GM19193 (cell line): ENCODE measurements around the gene FRMD6.

Source experiments
- POLR2A ChIP-seq: IDR thresholded peaks from 4 replicates; pipeline ENCODE4 v1.6.1; 2011; ENCODE audit not compliant: insufficient read depth, insufficient read length; ENCODE audit errors: extremely low read depth

Gene FRMD6

DNA sequence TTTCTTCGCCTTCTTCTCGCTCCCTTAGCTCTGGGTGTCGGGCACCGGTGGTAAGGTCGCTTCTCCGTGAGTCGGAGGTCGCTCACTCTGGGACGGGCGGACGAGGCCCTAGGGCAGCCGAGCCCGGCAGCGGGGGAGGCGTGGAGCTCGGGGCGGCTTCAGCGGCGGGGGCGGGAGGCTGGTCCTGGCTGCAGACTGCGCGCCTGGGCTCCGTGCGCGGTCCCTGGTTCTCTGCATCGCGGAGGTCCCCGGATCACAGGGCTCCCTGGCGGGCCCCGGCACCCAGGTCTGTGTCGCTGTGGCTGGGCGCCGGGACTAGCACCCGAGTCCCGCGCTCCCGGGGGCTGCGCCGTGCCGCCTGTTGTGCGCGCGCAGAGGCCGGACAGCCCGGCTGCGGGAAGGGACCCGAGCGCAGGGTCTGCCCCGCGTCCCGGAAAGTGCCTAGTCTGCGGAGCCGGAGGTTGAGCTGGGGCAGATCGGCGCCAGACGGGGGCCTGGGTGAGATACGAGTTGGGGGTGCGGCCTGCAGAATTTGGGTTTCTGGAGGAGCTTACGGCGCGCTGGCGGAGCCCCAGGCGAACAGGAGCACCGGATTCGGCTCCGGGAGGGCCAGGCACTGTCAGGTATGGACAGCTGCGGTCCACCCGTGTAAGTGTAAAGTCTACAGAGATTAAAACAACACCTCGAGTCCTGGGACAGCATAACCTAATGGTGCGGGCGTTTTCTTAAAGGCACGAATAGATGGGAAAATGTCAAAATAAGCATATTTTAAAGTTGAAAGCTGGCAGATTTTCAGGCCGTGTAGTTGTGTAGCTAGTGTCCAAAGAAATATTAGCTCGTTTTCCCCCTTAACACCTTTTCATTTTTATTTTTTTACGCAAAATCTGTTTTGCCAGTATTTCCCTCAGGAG lies 713 bp downstream of the FRMD6 start:
- TF ChIP-seq POLR2A: no peak

DNA sequence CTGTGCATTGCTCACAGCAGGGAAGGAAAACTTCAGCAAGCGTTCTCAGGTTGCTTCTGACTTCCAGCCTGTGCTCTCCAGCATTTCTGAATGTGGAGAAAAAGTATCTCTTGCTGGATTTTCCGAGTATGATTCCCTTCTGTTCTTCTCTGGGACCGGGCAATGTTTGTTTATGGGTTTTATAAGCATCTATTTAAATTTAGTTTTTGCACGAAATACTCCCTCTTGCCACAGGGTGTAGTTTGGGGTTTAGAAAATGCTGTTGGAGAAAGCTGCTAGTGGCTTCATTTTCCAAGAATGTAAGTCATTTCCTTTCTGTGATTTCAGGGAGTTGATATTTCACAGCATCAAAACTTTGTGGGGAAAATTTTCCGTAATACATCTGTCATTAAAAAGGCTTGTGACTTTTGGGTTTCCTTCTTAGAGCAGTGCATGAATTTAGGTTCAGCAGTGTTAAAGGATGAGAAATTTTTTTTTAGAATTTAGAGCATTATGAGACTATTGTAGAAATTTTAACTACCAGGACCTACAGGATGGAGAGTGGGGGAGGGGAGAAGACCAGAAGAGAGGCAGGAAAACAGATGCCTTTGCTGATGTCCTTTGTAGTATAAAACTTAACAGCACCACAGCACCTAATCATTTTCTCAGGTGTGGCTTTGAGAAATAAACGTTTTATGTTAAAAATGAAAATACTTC lies 1.5 kb downstream of the FRMD6 start:
- no peak for TF ChIP-seq POLR2A

DNA sequence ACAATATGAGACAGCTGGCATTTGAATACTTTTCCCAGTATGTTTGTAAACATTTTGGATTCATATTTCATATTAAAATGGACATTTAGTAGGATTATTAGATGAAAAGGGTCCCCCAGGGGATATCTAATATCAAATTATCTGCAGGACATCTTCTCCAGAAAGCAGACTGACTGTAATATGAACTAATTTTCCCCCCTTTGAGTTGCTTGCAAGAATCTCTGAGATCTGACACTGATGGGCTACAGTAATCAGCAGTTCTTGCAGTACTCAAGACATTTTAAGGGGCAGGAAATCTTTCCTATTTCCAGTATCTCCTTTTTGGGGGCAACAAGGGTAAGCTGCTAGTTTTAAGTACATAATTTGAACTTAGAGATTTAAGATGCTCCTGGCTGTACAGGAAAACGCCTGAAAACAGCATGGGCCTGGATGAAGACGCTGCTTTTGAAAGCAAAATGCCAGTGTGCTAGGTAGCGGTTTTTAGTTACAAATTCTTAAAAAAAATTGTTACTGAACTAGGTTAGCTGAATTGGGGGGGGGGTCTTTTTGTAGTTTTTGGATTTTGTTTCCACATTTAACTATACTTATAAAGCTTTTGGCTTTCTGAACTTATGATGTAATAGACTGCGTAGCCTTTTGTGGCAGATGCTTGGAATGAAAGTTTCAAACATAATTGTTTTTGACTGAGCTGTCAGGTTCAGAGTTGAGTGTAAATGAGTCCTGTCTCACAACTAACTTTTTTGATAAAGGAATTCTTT lies 2.2 kb downstream of the FRMD6 start:
- no peak for TF ChIP-seq POLR2A

DNA sequence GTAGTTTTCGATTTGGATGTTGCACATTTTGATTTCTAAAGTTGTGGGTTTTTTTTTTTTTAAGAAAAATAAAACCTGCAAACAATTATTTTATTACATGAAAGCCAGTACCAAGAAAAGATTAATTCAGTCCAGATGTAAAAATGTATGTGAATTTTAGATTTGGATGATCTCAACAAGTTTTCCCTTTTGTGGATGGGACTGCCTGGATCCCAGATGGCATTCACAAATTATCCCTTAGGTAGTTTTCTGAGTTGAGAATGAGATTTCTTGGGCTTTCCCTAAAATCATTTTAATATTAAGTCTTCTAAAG lies 2.8 kb downstream of the FRMD6 start:
- no peak for TF ChIP-seq POLR2A

DNA sequence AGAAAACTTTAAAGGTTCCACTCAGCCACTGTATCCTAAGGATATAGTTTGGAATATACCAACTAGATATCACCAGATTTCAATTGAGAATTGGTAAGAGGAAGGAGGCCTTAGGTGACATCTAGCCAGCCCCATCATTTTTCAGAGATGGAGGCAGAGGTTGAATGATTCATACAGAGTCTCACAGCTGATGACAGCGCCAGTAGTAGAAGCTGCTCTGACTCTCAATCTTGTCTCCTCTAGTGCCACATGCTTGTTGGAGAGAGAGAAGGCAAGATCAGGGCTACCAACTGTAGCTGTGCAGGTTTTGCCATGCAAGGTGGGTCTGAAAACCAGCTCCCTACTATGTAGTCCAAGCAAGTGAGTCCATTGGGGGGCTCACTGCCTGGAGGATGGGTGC lies 6.1 kb downstream of the FRMD6 start:
- no peak for TF ChIP-seq POLR2A

DNA sequence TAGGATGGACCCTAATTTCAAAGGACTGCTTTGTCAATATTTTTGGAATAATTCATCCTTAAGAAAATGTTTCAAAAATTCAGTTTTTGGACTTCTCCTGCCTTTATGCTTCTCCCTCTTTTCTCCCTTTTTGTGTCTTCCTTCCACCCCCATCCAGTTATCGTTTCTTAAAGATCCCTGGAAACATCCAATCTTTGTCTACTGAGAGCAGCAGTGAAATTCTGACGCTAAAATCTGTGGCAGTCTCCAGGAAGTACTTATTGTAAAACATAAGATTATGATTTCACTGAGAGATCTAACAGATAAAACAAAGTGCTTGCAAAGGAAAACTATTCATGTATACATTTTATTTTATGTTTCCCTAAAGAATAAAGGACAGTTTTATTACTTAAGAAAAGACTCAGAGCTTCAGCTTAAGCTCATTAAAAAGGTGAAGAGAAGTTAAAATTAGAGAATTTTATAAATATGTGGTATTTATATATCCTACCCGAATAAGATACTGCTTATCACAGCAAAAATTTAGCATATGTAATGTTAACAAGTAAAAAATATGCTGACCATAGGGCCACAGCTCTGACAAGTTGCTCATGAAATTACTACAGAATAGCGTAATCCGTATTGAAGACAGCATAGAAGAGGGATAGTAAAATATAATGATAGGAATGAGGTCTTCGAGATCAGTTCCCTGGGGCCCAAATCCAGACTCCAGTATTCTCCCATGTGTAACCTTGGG lies 6.9 kb downstream of the FRMD6 start:
- no peak for TF ChIP-seq POLR2A

DNA sequence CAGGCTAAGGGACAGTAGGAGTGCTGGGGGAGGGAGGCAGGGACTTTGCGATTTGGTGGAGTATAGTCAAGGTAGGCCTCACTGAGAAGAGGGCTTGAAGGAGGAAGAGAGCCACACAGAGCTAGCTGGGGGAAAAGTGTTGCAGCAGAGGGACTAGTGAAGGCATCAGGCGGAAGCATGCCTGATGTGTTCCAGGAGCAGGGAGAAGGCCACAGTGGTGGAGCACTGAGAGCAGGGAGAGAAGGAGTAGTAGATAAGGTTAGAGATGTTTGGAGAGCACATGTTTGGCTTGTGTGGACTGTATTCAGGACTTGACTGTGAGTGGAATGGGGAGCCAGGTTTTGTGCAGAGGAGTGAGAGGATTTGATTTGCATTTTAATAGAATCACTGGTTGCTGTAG lies 9.0 kb downstream of the FRMD6 start:
- TF ChIP-seq POLR2A: no peak

DNA sequence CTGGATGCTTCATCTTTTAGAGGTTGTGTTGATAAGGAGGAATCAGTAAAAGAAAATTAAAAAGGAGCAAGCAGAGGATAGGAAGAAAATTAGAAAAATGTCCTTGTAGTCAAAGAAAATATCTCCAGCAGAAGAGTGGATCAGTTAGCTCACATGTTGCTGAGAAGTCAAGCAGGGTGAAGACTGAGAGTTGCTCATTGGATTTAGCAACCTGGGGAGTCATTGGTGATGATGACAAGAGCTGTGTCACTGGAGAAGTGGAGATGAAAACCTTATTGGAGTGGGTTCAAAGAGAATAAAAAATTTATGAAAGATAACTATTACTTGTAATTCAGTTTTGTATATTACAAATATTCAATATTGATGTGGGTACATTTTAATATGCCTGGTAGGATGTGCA lies 9.8 kb downstream of the FRMD6 start:
- TF ChIP-seq POLR2A: no peak

DNA sequence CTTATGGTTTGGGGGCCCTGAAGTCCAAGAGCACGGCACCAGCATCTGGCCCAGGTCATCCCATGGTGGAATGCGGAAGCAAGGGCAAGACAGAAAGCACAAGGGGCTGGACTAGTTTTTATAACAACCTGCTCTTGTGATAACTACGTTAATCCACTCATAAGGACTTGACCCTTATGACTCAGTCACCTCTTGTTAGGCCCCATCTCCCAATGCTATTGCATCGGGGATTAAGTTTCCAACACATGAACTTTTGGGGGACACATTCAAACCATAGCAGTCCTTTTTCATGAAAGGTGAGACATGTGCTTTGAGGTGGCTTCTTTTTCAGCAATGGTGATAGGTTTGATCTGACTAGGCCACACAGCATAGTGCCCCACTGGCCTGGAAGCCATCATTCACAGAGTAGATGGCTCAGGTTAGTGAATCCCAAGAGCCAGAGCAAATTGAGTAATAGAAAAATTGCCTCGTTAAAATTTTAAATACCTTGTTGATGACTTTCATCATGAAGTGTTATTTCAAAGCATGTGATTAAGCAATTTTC lies 12.1 kb downstream of the FRMD6 start:
- no peak for TF ChIP-seq POLR2A

DNA sequence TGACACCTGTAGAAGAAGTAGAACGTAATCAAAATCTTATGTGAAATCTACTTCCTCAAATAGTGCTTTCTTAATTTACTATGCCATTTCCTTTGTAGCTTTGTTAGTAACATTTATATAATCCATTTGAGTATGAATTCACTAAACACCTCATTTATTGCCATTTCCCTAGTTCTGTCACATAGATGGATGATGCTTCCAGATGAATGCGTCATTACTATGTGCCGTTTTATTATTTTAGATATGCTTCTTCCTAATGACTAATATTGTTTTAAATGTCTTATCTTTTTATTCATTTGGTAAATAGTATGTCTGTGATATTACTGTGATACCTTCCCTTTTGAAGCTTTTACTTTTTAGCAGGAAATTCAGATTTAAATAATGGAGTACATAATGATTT lies 14.4 kb downstream of the FRMD6 start:
- TF ChIP-seq POLR2A: no peak

DNA sequence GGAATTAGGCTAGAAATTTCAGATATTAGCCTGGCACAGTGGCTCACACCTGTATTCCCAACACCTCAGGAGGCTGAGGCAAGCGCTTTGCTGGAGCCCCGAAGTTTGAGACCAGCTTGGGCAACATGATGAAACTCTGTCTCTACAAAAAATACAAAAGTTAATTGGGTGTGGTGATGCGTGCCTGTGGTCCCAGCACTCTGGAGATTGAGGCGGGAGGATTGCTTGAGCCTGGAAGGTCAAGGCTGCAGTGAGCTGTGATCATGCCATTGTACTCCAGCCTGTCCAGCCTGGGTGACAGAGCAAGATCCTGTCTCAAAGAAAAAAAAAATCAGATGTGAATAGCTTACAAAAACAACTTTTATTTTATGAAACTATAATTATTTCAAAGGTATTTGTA lies 15.1 kb downstream of the FRMD6 start:
- no peak for TF ChIP-seq POLR2A

DNA sequence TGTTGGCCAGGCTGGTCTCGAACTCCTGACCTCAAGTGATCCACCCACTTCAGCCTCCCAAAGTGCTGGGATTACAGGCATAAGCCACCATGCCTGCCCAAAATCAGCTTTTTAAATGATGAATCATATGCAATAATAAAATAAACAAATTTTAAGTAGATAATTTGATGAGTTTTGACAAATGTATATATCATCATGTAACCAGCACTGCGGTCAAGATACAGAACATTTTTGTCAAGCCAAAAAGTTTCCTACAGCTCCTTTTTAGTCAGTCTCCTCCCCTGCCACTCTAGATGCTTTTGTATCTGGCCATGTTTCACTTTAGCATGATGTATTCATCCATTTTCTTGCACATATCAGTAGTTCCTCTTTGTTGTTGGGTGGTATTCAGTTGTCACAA lies 17.2 kb downstream of the FRMD6 start:
- TF ChIP-seq POLR2A: no peak

DNA sequence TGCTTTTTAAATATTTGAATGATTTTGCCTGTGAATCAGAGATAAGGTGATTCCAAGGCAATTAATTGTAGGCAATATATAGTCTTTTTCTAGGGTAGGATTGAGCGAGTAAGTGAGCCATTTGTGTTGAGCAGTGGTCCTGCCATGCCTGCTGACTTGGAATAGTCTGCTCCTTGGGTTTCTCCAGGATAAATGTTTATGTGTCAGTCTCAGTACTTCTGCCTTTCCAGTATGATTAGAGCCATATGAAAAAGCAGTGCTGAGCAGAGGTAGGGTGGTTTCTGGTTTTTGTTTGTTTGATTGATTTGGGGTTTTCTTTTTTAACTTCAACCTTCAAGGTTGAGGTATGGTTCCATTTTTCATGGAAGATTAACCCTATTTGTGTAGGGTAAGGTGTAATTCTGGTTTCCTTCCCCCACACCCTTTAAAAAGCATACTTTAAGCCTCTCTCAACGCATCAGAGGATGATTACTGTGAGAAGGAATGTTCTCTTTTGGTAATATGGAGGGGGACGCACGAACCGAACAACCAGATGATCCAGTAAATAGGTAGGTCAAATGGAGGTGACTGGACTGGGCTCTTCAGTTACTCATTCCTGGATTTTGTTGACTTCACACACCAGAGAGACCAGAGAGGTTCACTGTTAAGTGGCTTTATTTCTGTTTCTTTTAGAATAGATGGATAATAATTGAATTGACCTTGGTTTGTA lies 22.7 kb downstream of the FRMD6 start:
- no peak for TF ChIP-seq POLR2A

DNA sequence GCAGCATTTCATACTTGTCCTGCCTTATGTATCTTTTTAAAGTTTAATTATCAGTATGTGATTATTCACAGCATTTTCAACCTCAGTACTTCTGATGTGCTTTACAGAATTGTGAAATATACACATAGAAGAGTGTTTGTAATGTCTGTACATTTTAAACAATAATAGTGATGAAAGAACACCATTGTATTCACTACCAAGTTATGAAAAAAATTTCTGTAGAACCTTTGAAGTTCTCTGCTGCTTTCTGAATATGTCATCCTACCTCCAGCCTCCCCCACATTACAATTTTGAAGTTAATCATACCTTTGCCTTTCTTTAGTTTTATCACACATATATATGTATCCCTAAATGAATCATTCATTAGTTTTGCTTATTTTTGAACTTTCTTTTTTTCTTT lies 24.8 kb downstream of the FRMD6 start:
- TF ChIP-seq POLR2A: no peak
